Raji (cell line): ENCODE measurements around the gene TUB.

Experiments
- POLR2A ChIP-seq: IDR thresholded peaks from 2 replicates; pipeline ENCODE4 v1.6.1; 2011; ENCODE audit warnings: low read depth, low read length, control low read depth; ENCODE audit not compliant: insufficient read depth

TUB gene

GRCh38 chr11:8060801-8061554 lies 20.0 kb upstream of the TUB start:
- TF ChIP-seq POLR2A: no peak

GRCh38 chr11:8061555-8062428 lies 19.2 kb upstream of the TUB start:
- TF ChIP-seq POLR2A: no peak

- TF ChIP-seq POLR2A: no peak
Measured at GRCh38 chr11:8062781-8063257, 18.2 kb upstream of the TUB start.

- no peak for TF ChIP-seq POLR2A
Measured at GRCh38 chr11:8063324-8063723, 17.7 kb upstream of the TUB start.

GRCh38 chr11:8065031-8065430 lies 16.0 kb upstream of the TUB start:
- TF ChIP-seq POLR2A: no peak

- no peak for TF ChIP-seq POLR2A
Measured at GRCh38 chr11:8066036-8066910, 14.7 kb upstream of the TUB start.

- TF ChIP-seq POLR2A: no peak
Measured at GRCh38 chr11:8066911-8067455, 14.0 kb upstream of the TUB start.

GRCh38 chr11:8067567-8067928 lies 13.5 kb upstream of the TUB start:
- TF ChIP-seq POLR2A: no peak

GRCh38 chr11:8067929-8068575 lies 13.0 kb upstream of the TUB start:
- no peak for TF ChIP-seq POLR2A

- TF ChIP-seq POLR2A: no peak
Measured at GRCh38 chr11:8068605-8069221, 12.3 kb upstream of the TUB start.

GRCh38 chr11:8069771-8070170 lies 11.2 kb upstream of the TUB start:
- no peak for TF ChIP-seq POLR2A

- TF ChIP-seq POLR2A: no peak
Measured at GRCh38 chr11:8070417-8071115, 10.4 kb upstream of the TUB start.
